AG09309 (cell line): Measurements from ENCODE around the gene ISLR.

Experiments used
- DNase-seq: peaks from one replicate; pipeline ENCODE4 v3.0.0-alpha.2; 2010; ENCODE audit warnings: low read depth
- H3K4me3 ChIP-seq: 2 replicates; pipeline ENCODE4 v1.5.1; 2011; ENCODE audit warnings: mild to moderate bottlenecking, low read depth, low read length, moderate library complexity; ENCODE audit not compliant: control insufficient read depth
- TF ChIP-seq, protein P1 (sequence below): IDR thresholded peaks from 2 replicates; pipeline ENCODE4 v1.5.1; 2011; ENCODE audit warnings: mild to moderate bottlenecking, low read depth, low read length, inconsistent platforms; ENCODE audit not compliant: insufficient read depth, control insufficient read depth; ENCODE audit errors: missing control alignments

Gene ISLR

DNA sequence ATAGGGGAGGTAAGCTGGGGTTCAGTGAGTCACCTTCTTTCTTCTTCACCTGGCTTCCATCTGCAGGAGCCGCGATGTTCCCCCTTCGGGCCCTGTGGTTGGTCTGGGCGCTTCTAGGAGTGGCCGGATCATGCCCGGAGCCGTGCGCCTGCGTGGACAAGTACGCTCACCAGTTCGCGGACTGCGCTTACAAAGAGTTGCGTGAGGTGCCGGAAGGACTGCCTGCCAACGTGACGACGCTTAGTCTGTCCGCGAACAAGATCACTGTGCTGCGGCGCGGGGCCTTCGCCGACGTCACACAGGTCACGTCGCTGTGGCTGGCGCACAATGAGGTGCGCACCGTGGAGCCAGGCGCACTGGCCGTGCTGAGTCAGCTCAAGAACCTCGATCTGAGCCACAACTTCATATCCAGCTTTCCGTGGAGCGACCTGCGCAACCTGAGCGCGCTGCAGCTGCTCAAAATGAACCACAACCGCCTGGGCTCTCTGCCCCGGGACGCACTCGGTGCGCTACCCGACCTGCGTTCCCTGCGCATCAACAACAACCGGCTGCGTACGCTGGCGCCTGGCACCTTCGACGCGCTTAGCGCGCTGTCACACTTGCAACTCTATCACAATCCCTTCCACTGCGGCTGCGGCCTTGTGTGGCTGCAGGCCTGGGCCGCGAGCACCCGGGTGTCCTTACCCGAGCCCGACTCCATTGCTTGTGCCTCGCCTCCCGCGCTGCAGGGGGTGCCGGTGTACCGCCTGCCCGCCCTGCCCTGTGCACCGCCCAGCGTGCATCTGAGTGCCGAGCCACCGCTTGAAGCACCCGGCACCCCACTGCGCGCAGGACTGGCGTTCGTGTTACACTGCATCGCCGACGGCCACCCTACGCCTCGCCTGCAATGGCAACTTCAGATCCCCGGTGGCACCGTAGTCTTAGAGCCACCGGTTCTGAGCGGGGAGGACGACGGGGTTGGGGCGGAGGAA lies 40.5 kb upstream of the ISLR start:
- no peak for DNase-seq
- TF ChIP-seq, protein P1, sequence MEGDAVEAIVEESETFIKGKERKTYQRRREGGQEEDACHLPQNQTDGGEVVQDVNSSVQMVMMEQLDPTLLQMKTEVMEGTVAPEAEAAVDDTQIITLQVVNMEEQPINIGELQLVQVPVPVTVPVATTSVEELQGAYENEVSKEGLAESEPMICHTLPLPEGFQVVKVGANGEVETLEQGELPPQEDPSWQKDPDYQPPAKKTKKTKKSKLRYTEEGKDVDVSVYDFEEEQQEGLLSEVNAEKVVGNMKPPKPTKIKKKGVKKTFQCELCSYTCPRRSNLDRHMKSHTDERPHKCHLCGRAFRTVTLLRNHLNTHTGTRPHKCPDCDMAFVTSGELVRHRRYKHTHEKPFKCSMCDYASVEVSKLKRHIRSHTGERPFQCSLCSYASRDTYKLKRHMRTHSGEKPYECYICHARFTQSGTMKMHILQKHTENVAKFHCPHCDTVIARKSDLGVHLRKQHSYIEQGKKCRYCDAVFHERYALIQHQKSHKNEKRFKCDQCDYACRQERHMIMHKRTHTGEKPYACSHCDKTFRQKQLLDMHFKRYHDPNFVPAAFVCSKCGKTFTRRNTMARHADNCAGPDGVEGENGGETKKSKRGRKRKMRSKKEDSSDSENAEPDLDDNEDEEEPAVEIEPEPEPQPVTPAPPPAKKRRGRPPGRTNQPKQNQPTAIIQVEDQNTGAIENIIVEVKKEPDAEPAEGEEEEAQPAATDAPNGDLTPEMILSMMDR = no peak
- H3K4me3 ChIP-seq = no peak overlapping the region

DNA sequence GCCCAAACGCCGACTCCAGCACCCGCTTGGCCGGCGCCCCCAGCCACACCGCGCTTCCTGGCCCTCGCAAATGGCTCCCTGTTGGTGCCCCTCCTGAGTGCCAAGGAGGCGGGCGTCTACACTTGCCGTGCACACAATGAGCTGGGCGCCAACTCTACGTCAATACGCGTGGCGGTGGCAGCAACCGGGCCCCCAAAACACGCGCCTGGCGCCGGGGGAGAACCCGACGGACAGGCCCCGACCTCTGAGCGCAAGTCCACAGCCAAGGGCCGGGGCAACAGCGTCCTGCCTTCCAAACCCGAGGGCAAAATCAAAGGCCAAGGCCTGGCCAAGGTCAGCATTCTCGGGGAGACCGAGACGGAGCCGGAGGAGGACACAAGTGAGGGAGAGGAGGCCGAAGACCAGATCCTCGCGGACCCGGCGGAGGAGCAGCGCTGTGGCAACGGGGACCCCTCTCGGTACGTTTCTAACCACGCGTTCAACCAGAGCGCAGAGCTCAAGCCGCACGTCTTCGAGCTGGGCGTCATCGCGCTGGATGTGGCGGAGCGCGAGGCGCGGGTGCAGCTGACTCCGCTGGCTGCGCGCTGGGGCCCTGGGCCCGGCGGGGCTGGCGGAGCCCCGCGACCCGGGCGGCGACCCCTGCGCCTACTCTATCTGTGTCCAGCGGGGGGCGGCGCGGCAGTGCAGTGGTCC lies 39.7 kb upstream of the ISLR start:
- H3K4me3 ChIP-seq = no peak overlapping the region
- TF ChIP-seq, protein P1 = no peak

DNA sequence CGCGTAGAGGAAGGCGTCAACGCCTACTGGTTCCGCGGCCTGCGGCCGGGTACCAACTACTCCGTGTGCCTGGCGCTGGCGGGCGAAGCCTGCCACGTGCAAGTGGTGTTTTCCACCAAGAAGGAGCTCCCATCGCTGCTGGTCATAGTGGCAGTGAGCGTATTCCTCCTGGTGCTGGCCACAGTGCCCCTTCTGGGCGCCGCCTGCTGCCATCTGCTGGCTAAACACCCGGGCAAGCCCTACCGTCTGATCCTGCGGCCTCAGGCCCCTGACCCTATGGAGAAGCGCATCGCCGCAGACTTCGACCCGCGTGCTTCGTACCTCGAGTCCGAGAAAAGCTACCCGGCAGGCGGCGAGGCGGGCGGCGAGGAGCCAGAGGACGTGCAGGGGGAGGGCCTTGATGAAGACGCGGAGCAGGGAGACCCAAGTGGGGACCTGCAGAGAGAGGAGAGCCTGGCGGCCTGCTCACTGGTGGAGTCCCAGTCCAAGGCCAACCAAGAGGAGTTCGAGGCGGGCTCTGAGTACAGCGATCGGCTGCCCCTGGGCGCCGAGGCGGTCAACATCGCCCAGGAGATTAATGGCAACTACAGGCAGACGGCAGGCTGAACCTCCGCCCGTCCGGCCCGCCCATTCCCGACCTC lies 39.0 kb upstream of the ISLR start:
- no peak overlapping the region for H3K4me3 ChIP-seq
- TF ChIP-seq, protein P1 = peak; percentile 57
- no peak for DNase-seq

More for the DNA sequence above, 39.7 kb upstream of the ISLR start:
- no peak for DNase-seq

DNA sequence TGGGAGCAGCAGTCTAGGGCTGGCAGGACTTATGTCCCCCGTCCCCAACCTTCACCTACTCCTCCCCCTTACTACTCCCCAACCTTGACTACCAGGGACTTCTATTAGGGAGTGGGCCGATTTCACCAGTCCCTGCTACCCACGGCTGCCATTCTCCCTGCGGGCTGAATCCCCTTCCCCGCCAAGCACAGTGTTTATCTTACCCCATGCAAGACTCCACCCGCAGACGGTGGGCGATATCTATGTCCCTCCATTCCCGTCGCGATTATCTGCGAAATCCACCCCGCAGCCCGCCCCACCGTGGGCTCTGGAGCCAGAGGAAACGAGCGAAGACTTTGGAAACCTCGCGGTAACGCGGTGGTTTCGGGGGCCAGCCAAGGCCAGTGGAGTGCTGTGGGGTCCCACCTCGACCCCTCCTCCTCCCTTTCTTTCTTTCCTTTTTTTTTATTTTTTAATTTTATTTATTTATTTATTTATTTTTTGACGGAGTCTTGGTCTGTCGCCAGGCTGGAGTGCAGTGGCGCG lies 38.4 kb upstream of the ISLR start:
- H3K4me3 ChIP-seq = no peak overlapping the region
- DNase-seq = no peak
- TF ChIP-seq, protein P1 = no peak

DNA sequence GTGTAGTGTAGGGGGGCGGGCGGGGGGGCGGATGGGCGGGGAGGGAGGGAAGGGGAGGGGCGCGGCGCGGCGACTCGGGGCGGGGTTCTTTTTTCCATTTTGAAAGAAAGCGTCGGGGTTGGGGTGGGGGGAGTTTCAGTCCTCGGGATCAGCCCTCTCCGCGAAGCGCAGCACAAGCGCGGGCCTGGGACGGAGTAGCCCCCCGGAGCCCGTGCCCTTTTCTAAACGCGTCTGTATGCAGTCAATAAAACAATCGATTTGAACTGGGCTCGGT lies 37.0 kb upstream of the ISLR start:
- TF ChIP-seq, protein P1 = no peak
- DNase-seq = no peak
- H3K4me3 ChIP-seq = peak overlapping the region; percentile 58

DNA sequence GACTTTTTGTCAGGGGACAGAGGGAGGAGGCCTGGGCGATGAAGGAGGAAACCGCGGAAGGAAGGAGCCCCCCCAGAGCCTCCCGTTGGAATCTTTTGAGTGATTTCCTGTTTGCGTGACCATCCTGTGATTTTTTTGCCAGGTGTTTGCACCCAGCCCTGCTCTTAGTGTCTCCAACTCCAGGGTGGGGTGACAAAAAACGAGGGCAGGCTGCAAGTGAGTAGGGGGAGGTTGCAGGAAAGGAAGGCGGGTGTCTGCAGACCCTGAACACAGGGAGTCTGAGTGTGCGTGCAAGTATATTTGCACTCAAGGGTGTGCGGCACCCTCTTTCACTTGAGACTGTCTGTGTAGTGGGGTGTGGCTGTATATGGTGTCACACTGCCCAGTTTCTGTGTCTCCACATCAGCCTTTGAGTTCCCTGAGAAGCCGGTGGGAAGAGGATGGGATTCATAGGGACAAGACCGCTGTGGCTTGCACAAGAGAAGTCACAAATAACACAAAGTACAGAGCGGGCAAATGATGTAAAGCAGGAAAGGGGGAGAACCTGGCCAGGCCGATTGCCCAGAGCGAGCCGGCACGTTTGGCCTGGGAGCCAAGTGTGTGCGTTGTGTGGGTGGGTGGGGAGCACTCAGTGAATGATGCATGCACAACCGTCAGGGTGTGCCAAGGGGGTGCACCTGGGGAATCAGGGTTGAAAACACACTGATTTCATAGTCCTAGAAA lies 36.5 kb upstream of the ISLR start:
- TF ChIP-seq, protein P1 = no peak
- no peak for DNase-seq
- peak overlapping the region; percentile 58 for H3K4me3 ChIP-seq
